Uterus (tissue), 2 donors: ENCODE data around the gene SPTLC1.
"Not testable (repeated sequence)": the region's sequence is repeated elsewhere in the genome, so short reads cannot be mapped to it uniquely, and the experiment has no call there.

ENCODE experiments used
- POLR2A ChIP-seq, 2 donors: fragments of 450-650 bp; IDR thresholded peaks; one replicate each; pipeline ENCODE4 v1.6.1; 2016; ENCODE audit warnings: antibody characterized with exemption in 2 of 2, mild to moderate bottlenecking in 1 of 2, moderate library complexity in 1 of 2
- TF ChIP-seq, protein P1 (sequence below), 4 experiments: fragments of 200-600 bp in 2 of 4; fragments of 450-650 bp in 2 of 4; sonication (generic) in 2 of 4; IDR thresholded peaks; one replicate each; pipeline ENCODE4 v1.5.1; 2016 to 2019; ENCODE audit warnings: antibody characterized with exemption in 4 of 4, mild to moderate bottlenecking in 2 of 4, moderate library complexity in 1 of 4

DNA sequence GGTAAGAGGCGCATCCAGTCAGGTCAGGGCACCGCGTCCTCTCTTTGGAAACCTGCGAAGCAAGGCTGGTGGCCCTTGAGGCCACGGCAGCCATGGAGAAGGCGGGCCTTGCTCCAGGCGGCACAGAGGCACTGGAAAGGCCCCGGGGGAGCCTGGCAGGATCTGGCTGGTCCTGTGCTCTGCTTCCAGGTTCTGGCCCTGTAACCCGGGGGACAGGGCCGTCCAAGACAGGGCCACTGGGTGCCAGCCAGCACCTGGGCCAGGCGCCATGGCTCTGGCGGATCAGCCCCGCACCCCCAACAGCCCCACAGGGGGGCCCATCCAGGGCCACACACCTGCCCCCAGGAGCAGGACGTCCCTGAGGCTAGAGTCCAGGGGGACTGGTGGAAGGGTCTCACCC lies 11.6 kb downstream of the SPTLC1 start:
- TF ChIP-seq, protein P1, sequence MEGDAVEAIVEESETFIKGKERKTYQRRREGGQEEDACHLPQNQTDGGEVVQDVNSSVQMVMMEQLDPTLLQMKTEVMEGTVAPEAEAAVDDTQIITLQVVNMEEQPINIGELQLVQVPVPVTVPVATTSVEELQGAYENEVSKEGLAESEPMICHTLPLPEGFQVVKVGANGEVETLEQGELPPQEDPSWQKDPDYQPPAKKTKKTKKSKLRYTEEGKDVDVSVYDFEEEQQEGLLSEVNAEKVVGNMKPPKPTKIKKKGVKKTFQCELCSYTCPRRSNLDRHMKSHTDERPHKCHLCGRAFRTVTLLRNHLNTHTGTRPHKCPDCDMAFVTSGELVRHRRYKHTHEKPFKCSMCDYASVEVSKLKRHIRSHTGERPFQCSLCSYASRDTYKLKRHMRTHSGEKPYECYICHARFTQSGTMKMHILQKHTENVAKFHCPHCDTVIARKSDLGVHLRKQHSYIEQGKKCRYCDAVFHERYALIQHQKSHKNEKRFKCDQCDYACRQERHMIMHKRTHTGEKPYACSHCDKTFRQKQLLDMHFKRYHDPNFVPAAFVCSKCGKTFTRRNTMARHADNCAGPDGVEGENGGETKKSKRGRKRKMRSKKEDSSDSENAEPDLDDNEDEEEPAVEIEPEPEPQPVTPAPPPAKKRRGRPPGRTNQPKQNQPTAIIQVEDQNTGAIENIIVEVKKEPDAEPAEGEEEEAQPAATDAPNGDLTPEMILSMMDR (IDR thresholded peaks at IDR 0.05) = not testable (repeated sequence)
- TF ChIP-seq POLR2A (IDR thresholded peaks at IDR 0.05) = not testable (repeated sequence)
